Gastroesophageal sphincter (tissue), 4 donors: ENCODE measurements around the gene DYRK1B. TPM values are rescaled to one million over a fixed set of nuclear protein-coding genes. Genes with fewer than 3 reads are reported as not detected.

ENCODE experiments used
- ATAC-seq: fragments of 150-250 bp; one replicate; pipeline ENCODE4 v1.9.1; 2016; ENCODE audit warnings: mild to moderate bottlenecking, moderate library complexity
- H3K27ac ChIP-seq, 4 donors: fragments of 200-600 bp; sonication (generic) in 3 of 4; 1 replicate in 3 of 4; 2 replicates in 1 of 4; pipeline ENCODE4 v1.5.1; 2016 to 2019
- H3K27me3 ChIP-seq: fragments of 200-600 bp; sonication (generic); one replicate; pipeline ENCODE4 v1.5.1; 2019
- H3K36me3 ChIP-seq, 2 donors: fragments of 200-600 bp; sonication (generic); one replicate each; pipeline ENCODE4 v1.5.1; 2019; ENCODE audit warnings: control low read depth in 1 of 2
- H3K4me1 ChIP-seq, 3 donors: fragments of 200-600 bp; sonication (generic); 1 replicate in 2 of 3; 2 replicates in 1 of 3; pipeline ENCODE4 v1.5.1; 2016 to 2019; ENCODE audit warnings: control low read depth in 2 of 3
- H3K4me3 ChIP-seq, 2 donors: fragments of 200-600 bp; sonication (generic); one replicate each; pipeline ENCODE4 v1.5.1; 2019; ENCODE audit warnings: mild to moderate bottlenecking in 1 of 2, moderate library complexity in 1 of 2
- H3K9me3 ChIP-seq, 3 donors: fragments of 200-600 bp; sonication (generic); one replicate each; pipeline ENCODE4 v1.5.1; 2017 to 2019; ENCODE audit warnings: control low read depth in 2 of 3
- CTCF ChIP-seq, 4 experiments: fragments of 200-600 bp in 2 of 4; fragments of 450-650 bp in 2 of 4; sonication (generic) in 1 of 4; IDR thresholded peaks; one replicate each; pipeline ENCODE4 v1.5.1; 2017 to 2019; ENCODE audit warnings: antibody characterized with exemption in 4 of 4, mild to moderate bottlenecking in 2 of 4, moderate library complexity in 2 of 4
- EP300 ChIP-seq: sonication (generic); formaldehyde crosslinking; IDR thresholded peaks from one replicate; pipeline ENCODE4 v1.6.1; 2017; ENCODE audit warnings: antibody characterized with exemption, mild to moderate bottlenecking
- POLR2A ChIP-seq, 2 donors: fragments of 450-650 bp; IDR thresholded peaks; one replicate each; pipeline ENCODE4 v1.6.1; 2017; ENCODE audit warnings: antibody characterized with exemption in 2 of 2, mild to moderate bottlenecking in 2 of 2, moderate library complexity in 1 of 2
- POLR2AphosphoS5 ChIP-seq: sonication (generic); formaldehyde crosslinking; IDR thresholded peaks from one replicate; pipeline ENCODE4 v1.6.1; 2017; ENCODE audit warnings: antibody characterized with exemption
- WGBS, 2 donors: methylation state at CpG; one replicate each; pipeline ENCODE4 v1.1.5; 2018; ENCODE audit warnings: low coverage in 1 of 2; 5-methylcytosine and 5-hydroxymethylcytosine counted together
- total RNA-seq, 4 donors: library from RNA; depleted of rRNA; stranded (reverse); fragments of >200 nt; gene quantifications; one replicate each; pipeline ENCODE4 v1.1.0, GENCODE V29; 2016

The DYRK1B gene
- total RNA-seq, 4 donors from 2014 or later = 8.6 to 19.4 (median 11.4) TPM

- TF ChIP-seq POLR2A (IDR thresholded peaks at IDR 0.05) (no peak), EP300 (no peak), POLR2AphosphoS5 (no peak), CTCF (IDR thresholded peaks at IDR 0.05) (no peak)
- no peak overlapping the region for H3K4me3 ChIP-seq
- peaks cover 0 to 69% of the 10 kb centered on the region in 2 donors for H3K36me3 ChIP-seq
- ATAC-seq = no peak
- no peaks in the 10 kb centered on the region for H3K9me3 ChIP-seq
- peaks cover 2 to 36% (median 14%) of the 10 kb centered on the region in 3 donors for H3K4me1 ChIP-seq
- 44 to 79% methylated on average over 4 to 5 of the region's 5 CpGs for whole genome bisulfite sequencing, 2 donors
- no peak overlapping the region for H3K27ac ChIP-seq
- H3K27me3 ChIP-seq = no peaks in the 10 kb centered on the region
Measured at GRCh38 chr19:39828654-39829032, 5.3 kb downstream of the DYRK1B start.

GRCh38 chr19:39828015-39828653, 5.8 kb downstream of the DYRK1B start:
- Histone ChIP-seq H3K27me3 (no peaks in the 10 kb centered on the region), H3K9me3 (no peaks in the 10 kb centered on the region), H3K27ac (no peak overlapping the region), H3K4me3 (no peak overlapping the region), H3K4me1 (peaks cover 3 to 39% (median 16%) of the 10 kb centered on the region in 3 donors), H3K36me3 (peaks cover 0 to 69% of the 10 kb centered on the region in 2 donors)
- no peak for ATAC-seq
- TF ChIP-seq POLR2AphosphoS5 = no peak
- TF ChIP-seq POLR2A (IDR thresholded peaks at IDR 0.05) = no peak
- no peak for TF ChIP-seq CTCF (IDR thresholded peaks at IDR 0.05)
- TF ChIP-seq EP300 = no peak
- WGBS, 2 donors = 44% methylated on average over 5 of the region's 26 CpGs; no CpG with 5 or more reads in 1 of the 2 donors

GRCh38 chr19:39827216-39827615, 6.7 kb downstream of the DYRK1B start:
- Histone ChIP-seq H3K27ac (no peak overlapping the region), H3K27me3 (no peaks in the 10 kb centered on the region), H3K4me3 (no peak overlapping the region), H3K9me3 (no peaks in the 10 kb centered on the region), H3K4me1 (peaks cover 3 to 36% (median 7%) of the 10 kb centered on the region in 3 donors), H3K36me3 (peaks cover 0 to 69% of the 10 kb centered on the region in 2 donors)
- no peak for ATAC-seq
- TF ChIP-seq EP300 = no peak
- TF ChIP-seq CTCF (IDR thresholded peaks at IDR 0.05) = no peak
- TF ChIP-seq POLR2A (IDR thresholded peaks at IDR 0.05) = no peak
- TF ChIP-seq POLR2AphosphoS5 = no peak
- WGBS, 2 donors = 78 to 87% methylated on average over 6 of the region's 13 CpGs

GRCh38 chr19:39826311-39826945, 7.5 kb downstream of the DYRK1B start:
- Histone ChIP-seq H3K27ac (no peak overlapping the region), H3K27me3 (no peaks in the 10 kb centered on the region), H3K9me3 (no peaks in the 10 kb centered on the region), H3K36me3 (peaks cover 0 to 63% of the 10 kb centered on the region in 2 donors), H3K4me3 (no peak overlapping the region), H3K4me1 (peaks cover 3 to 29% (median 6%) of the 10 kb centered on the region in 3 donors)
- no peak for ATAC-seq
- 65 to 100% methylated on average over 2 to 3 of the region's 35 CpGs for WGBS, 2 donors
- TF ChIP-seq POLR2AphosphoS5 (no peak), POLR2A (IDR thresholded peaks at IDR 0.05) (no peak), CTCF (IDR thresholded peaks at IDR 0.05) (no peak), EP300 (no peak)
